SK-MEL-5 (cell line): Measurements from ENCODE around the gene ZDHHC3. TPM values are rescaled to one million over a fixed set of nuclear protein-coding genes. Genes with fewer than 3 reads are reported as not detected.
A peak's percentile ranks its signal among the peaks of the same experiment; 100 is the strongest.

Source experiments
- DNase-seq: peaks from one replicate; pipeline ENCODE4 v3.0.0-alpha.2; 2016; ENCODE audit warnings: low read depth, low spot score
- in situ Hi-C: cut with HindIII; loops from 2 replicates; pipeline ENCODE4 v1.10.0; 2016; ENCODE audit warnings: low sequenced_read_pairs, high pct_unique_total_duplicates, low pct_unique_long_range_greater_than_20kb
- polyA plus RNA-seq, 2 experiments: library from polyadenylated mRNA; depleted of rRNA; stranded (reverse); fragments of >200 nt; gene quantifications; 2 replicates each; pipeline ENCODE4 v1.2.3, GENCODE V29; 2015
- total RNA-seq: library from RNA; depleted of rRNA; stranded (reverse); fragments of >200 nt; shearing (Covaris generic); gene quantifications from 2 replicates; pipeline ENCODE4 v1.2.3, GENCODE V29; 2014; rRNA removed

The ZDHHC3 gene
- total RNA-seq, result 46.2 and 55.0 TPM in 2 replicates
- 48.1 and 58.2 TPM in 2 replicates for polyA plus RNA-seq (2015; cell fraction: cytosol; rRNA removed)
- polyA plus RNA-seq (2015; cell fraction: nucleus; rRNA removed), result 29.2 and 52.1 TPM in 2 replicates

DNA sequence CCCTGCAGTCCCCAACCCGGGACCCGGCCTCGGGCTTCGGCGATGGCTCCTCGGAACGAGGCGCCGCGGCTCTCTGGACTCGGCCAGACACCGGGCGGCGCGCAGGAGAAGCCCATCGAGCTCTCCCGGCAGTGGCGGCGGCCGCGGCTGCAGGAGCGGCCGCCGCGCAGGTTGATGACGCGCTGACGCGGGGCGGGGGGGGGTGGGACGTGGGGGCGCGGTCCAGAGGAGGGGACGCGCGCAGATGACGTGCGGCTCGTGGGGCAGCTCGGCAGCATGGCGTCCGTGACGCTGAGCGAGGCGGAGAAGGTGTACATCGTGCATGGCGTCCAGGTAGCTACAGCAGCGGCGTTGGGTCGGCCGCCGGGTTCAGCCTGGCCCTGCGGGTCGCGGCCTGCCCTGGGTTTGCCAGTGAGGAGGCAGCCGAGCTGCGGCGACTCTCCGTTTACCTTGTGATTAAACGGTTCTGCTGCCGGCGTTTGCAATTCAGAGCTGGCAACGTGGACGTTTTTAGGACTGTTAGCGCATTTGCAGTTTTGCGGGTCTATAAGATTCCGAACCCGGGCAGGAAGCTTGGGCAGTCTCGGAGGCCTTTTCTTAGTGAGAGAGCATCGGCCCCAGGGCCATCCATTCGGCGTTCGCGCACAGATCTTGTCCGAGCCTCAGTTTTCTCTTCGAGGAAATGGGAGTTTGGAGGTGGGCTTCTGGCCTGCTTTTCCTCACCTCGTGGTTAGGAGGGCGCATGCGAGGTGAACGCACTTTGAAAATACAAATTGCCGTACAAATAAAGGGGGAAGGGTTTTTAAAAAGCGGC, at the start of gene ZDHHC3, which contains the start of gene EXOSC7:
ZDHHC3 (minus strand) TSS at position 173 of the 814 bp plus-strand sequence. CDS start 16,738 bp downstream, outside the sequence.
EXOSC7 (plus strand) TSS at position 243 of the 814 bp plus-strand sequence; CDS start at position 277, 34 bp downstream.
- in situ Hi-C loops, result no loop called here
- DNase-seq, result peak; percentile 85

- in situ Hi-C loops, result no loop called here
- no peak for DNase-seq
Observed at GRCh38 chr3:45024542-45025255, 48.7 kb upstream of the ZDHHC3 start.

- in situ Hi-C loops, result no loop called here
- no peak for DNase-seq
Observed at GRCh38 chr3:45023675-45024074, 47.7 kb upstream of the ZDHHC3 start.

DNA sequence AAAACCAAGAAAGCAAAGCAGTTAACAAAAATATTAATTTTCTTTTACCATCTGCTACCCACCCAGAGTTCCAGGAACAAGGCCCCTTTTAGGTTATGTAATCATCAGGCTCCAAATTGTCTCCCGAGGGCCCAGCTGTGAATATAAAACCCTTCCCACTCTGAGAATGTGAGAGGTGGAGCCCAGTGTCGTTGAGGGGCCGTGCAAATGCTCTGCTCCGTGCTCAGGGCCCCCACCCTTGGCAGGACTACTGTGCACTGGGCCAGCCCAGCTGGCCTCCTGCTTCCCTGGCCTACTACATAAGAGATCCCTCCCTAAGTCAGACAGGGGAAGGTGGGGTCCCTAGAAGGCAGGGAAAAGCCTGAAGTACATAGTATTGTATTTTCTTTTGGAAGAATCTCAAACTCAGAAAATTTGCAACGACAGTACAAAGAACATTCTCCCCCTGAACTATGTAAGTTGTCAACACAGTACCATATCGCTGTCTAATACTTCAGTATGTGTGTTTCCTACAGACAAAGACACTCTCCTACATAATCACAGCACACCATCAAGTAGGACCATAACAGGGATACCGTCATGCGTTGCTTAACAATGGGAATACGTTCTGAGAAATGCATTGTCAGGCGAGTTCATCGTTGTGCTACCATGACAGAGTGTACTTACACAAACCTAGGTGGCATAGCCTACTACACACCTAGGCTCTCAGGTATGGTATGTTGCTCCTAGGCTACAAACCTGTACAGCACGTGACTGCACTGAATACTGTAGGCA, 45.7 kb upstream of the ZDHHC3 start:
- no peak for DNase-seq
- in situ Hi-C loops, result no loop called here

GRCh38 chr3:45020534-45020933, 44.6 kb upstream of the ZDHHC3 start:
- DNase-seq, result no peak
- in situ Hi-C loops, result no loop called here

DNA sequence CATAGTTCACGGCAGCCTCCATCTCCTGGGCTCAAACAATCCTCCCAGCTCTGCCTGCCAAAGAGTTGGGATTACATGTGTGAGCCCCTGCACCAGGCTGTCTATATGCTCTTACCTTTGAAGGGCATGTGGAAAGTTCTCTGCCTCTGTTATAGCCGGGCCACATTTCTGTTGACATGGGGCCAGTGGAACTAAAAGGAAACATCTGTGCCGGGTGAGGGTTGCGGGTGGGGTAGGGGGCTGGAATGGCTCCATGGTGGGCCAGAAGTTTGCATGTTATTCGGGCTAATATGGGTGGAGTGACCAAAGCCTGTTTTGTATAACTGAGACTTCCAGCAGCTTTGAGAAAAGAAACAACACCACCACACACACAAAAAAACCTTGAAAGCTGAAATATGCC, 41.8 kb upstream of the ZDHHC3 start:
- DNase-seq, result no peak
- in situ Hi-C loops, result no loop called here

GRCh38 chr3:45016916-45017315, 40.9 kb upstream of the ZDHHC3 start:
- in situ Hi-C loops, result no loop called here
- DNase-seq, result no peak

DNA sequence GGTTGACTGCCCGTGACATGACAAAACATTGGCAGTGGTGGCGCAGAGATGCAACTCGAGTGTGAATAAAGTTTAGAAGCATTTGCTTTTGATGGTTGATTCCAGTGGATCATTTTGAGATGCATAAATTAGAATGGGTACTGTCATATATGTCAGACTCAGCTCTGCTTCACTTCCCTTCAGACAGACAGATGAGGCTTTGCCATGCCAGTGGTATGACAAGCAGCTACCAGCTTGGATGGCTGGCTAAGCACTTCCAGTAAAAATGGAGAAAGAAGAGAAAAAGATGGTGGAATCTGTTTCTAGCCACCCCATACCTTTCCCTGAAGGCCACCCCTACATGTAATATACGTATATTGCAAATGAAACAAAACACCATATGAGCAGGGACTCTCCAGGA, 36.6 kb upstream of the ZDHHC3 start:
- in situ Hi-C loops, result no loop called here
- DNase-seq, result no peak

DNA sequence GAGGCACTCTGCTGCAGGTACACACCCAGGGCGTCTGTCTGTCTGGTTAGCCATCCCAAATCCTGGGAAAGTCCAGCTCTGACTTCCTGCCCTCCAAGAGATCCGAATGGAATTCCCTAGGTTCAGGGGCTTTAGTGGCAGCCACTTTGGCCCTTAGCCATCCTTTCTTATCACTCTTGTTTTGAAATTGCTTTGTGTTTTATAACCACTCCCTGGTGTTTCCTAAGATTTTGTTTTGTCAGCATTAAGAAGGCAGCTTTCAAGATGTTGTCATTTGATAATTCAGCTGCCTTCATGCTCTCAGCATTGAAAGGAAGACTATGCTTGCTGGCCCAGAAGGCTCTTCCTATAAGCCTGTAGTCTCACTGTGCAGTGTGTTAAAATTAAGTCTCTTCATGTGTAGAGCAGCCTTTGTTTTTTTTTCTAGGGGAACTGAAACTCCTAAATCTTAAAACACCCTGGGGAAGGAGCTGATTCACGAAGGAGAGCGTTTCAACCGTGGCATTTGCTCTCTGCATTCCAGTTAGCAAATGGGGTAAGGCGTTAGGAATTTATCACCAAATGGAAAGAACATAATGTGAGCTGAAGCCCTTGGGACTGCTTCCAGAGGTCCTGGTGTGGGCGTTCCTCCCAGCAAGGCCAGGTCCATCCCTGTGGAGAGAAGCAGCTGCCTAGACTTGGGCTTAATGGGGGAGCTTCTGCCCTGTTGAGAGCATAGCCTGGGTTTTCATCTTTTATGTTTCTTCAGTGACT, 36.0 kb upstream of the ZDHHC3 start:
- DNase-seq, result no peak

GRCh38 chr3:45010811-45011333, 34.9 kb upstream of the ZDHHC3 start:
- no peak for DNase-seq
- in situ Hi-C loops, result no loop called here

More for the DNA sequence above, 36.0 kb upstream of the ZDHHC3 start:
- in situ Hi-C loops, result no loop called here

GRCh38 chr3:45009868-45010267, 33.9 kb upstream of the ZDHHC3 start:
- in situ Hi-C loops, result no loop called here

GRCh38 chr3:45008117-45008516, 32.1 kb upstream of the ZDHHC3 start:
- in situ Hi-C loops, result no loop called here
- DNase-seq, result no peak

More at GRCh38 chr3:45009868-45010267, 33.9 kb upstream of the ZDHHC3 start:
- no peak for DNase-seq

- DNase-seq, result no peak
- in situ Hi-C loops, result no loop called here
Observed at GRCh38 chr3:45007091-45007490, 31.1 kb upstream of the ZDHHC3 start.

- in situ Hi-C loops, result no loop called here
- no peak for DNase-seq
Observed at GRCh38 chr3:45003859-45004258, 27.9 kb upstream of the ZDHHC3 start.

DNA sequence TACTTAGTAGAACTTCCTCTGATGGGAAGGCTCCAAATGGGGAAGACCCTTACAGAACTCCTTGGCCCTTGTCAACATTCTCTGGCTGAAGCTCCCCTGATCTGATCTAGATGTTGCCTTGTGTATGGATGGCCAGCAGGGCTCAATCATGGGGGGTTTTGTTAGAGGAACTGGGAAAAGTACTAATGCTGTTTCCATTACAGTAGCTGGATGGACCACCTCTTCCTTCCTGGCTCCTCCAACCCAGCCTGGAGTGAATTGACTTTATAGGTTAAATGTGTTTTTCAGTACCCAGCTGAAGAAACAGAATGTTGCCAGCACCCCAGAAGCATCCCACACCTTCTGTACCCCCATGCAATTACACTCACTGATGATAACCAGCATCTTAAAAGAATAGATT, 27.4 kb upstream of the ZDHHC3 start:
- no peak for DNase-seq
- in situ Hi-C loops, result no loop called here

DNA sequence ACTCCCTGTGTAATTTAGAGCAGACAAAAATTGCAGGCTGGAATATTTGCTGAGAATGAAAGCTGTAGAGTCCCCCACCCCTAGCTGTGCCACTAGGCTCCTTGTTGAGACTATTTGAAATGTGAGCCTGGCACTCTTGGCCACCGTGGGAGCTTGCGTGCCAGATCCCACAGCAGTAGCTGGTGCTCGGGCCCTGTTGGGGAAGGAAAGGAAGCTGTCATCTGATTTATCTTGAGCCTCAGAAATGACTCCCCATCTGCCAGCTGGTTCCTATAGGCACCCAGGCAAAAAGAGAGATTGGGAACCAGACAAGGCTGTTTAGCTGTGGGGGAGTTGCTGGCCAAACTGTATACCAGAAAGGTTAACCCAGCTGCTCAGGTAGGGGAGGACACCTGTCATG, 26.7 kb upstream of the ZDHHC3 start:
- DNase-seq, result no peak
- in situ Hi-C loops, result no loop called here

- in situ Hi-C loops, result no loop called here
- DNase-seq, result no peak
Observed at GRCh38 chr3:45002139-45002660, 26.2 kb upstream of the ZDHHC3 start.
